Sigmoid colon (tissue), 7 donors: Measurements from ENCODE around the gene MLEC. TPM values are rescaled to one million over a fixed set of nuclear protein-coding genes. Genes with fewer than 3 reads are reported as not detected.
A peak's percentile ranks its signal among the peaks of the same experiment; 100 is the strongest.

Source experiments
- DNase-seq: peaks from one replicate; pipeline ENCODE4 v3.0.0-alpha.2; 2019
- H3K27ac ChIP-seq, 4 donors: fragments of 200-600 bp; sonication (generic); one replicate each; pipeline ENCODE4 v1.5.1; 2016 to 2019; ENCODE audit warnings: mild to moderate bottlenecking in 1 of 4
- H3K27me3 ChIP-seq, 3 donors: fragments of 200-600 bp; sonication (generic); one replicate each; pipeline ENCODE4 v1.5.1; 2019; ENCODE audit warnings: mild to moderate bottlenecking in 1 of 3
- H3K36me3 ChIP-seq, 4 donors: fragments of 200-600 bp; sonication (generic); one replicate each; pipeline ENCODE4 v1.5.1; 2016 to 2019
- H3K4me1 ChIP-seq, 4 donors: fragments of 200-600 bp; sonication (generic); one replicate each; pipeline ENCODE4 v1.5.1; 2017 to 2019
- H3K4me3 ChIP-seq, 4 donors: fragments of 200-600 bp; sonication (generic); one replicate each; pipeline ENCODE4 v1.5.1; 2017 to 2019; ENCODE audit warnings: mild to moderate bottlenecking in 2 of 4, moderate library complexity in 1 of 4
- H3K9me3 ChIP-seq, 4 donors: fragments of 200-600 bp in 3 of 4; sonication (generic) in 3 of 4; one replicate each; pipeline versions ENCODE4 v1.5.1 to v1.6.1; 2013 to 2019
- CTCF ChIP-seq, 4 experiments: fragments of 450-650 bp in 3 of 4; fragments of 200-600 bp in 1 of 4; IDR thresholded peaks; one replicate each; pipeline ENCODE4 v1.5.1; 2016 to 2019; ENCODE audit warnings: antibody characterized with exemption in 4 of 4, mild to moderate bottlenecking in 3 of 4, moderate library complexity in 2 of 4
- EP300 ChIP-seq, 4 donors: sonication (generic); formaldehyde crosslinking; IDR thresholded peaks; one replicate each; pipeline ENCODE4 v1.6.1; 2017; ENCODE audit warnings: antibody characterized with exemption in 4 of 4
- POLR2A ChIP-seq, 2 donors: fragments of 450-650 bp; IDR thresholded peaks; one replicate each; pipeline ENCODE4 v1.6.1; 2016; ENCODE audit warnings: antibody characterized with exemption in 2 of 2, mild to moderate bottlenecking in 2 of 2, moderate library complexity in 2 of 2
- POLR2AphosphoS5 ChIP-seq, 4 donors: sonication (generic); formaldehyde crosslinking; IDR thresholded peaks; one replicate each; pipeline ENCODE4 v1.6.1; 2017; ENCODE audit warnings: antibody characterized with exemption in 4 of 4
- WGBS, 2 donors: extraction: QIAGEN DNeasy Blood & Tissue Kit; methylation state at CpG; one replicate each; pipeline ENCODE4 v1.1.7; 2013; 5-methylcytosine and 5-hydroxymethylcytosine counted together
- intact Hi-C: fragments of 100-400 bp; cut with DNase I; formaldehyde crosslinking; loops from one replicate; pipeline ENCODE4 v1.15.1; 2023
- polyA plus RNA-seq, 3 donors: library from polyadenylated mRNA; stranded (reverse); fragments of 200-250 nt; gene quantifications; one replicate each; pipeline ENCODE4 v1.2.3, GENCODE V29; 2013
- total RNA-seq, 4 donors: library from RNA; depleted of rRNA; stranded (reverse); fragments of >200 nt; gene quantifications; one replicate each; pipeline ENCODE4 v1.1.0, GENCODE V29; 2016
- donor health status: healthy with polysubstance abuse.
- donor health status: Bipolar disorder and iron deficiency.
- donor health status: healthy.

MLEC gene
- total and polyA plus RNA-seq, 7 donors = 22.2 to 164 (median 31.3) TPM

DNA sequence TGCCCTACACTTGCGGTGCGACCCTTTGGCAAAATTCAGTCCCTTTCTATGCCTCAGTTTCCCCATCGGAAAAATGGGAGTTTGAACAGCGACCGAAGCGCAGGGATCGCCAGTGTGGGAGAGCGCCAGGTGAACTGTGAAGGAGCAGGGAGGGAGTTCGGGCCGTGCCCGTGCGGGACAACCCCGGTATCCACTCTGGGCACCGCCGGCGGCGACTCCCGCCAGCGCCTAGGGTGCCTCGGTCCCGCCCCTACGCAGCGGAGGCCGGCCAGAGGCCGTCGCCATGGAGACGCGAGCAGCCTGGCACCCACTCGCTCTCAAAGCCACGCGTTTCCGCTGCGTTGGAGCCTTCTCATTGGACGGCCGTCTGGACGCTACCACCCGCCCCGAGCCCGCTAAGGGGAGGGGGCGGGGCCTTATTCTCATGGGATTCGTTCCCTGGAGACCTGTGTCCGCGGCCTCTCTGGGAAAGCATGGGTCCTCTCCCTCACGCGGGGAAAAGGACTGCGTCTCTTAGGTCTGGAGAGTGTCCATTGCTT lies 729 bp upstream of the MLEC start:
- DNase-seq = peak; percentile 99
- H3K36me3 ChIP-seq = no peaks in the 10 kb centered on the region
- H3K27me3 ChIP-seq = no peaks in the 10 kb centered on the region
- H3K27ac ChIP-seq = peak overlapping the region; percentile 92 to 97 (median 94)
- TF ChIP-seq POLR2AphosphoS5 (IDR thresholded peaks at IDR 0.05) (peak; percentile 22 to 63 (median 48)), CTCF (IDR thresholded peaks at IDR 0.05) (no peak), EP300 (IDR thresholded peaks at IDR 0.05) (no peak), POLR2A (IDR thresholded peaks at IDR 0.05) (peak in 1 of 2 donors; percentile 24)
- no peaks in the 10 kb centered on the region for H3K9me3 ChIP-seq
- 0 to 1% methylated on average over 46 of the region's 46 CpGs for WGBS, 2 donors
- peak overlapping the region; percentile 77 to 100 (median 89) for H3K4me3 ChIP-seq
- intact Hi-C loops = loop anchor here (2.0 to 5.0 kb wide), 3 partner anchors 25 to 41 kb away; partner anchors contain the start of genes ACADS and UNC119B
- H3K4me1 ChIP-seq = peaks cover 0 to 45% (median 35%) of the 10 kb centered on the region in 4 donors

DNA sequence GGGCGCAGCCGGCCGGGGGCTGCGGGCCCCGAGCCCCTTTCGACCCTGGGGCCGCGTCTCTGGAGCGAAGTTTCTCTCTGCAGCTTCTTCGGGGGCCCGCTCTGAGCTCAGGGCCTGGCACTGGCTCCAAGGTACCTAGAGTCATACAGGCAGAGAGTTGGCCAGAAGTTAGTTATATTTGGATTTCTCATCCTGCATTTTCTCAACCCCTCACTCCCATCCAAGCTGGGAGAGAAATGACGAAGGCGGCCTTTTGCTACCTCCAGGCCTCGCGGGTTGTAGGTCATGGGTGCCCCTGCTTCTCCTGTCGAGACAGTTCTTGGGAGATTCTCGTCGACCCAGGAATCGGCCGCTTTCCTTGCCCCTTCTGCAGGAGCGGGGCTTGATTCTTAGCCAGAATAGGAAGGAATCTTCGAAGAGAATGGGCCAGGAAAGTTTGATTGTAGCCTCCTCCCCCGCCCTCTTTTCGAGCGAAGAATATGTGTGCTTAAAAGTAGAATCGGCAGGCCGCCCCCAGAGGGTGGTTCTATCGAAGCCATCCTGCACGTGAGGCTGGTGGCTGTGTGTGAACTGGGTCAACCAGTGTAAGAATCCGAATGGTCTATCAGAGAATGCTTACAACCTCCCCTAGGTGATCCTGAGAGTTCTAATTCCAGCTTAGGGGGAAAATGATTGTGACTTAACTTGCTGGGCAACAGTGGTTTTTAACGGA lies 785 bp downstream of the MLEC start:
- Histone ChIP-seq H3K4me1 (peaks cover 0 to 60% (median 48%) of the 10 kb centered on the region in 4 donors), H3K27me3 (no peaks in the 10 kb centered on the region), H3K4me3 (peak overlapping the region; percentile 77 to 100 (median 89)), H3K36me3 (no peaks in the 10 kb centered on the region), H3K27ac (peak overlapping the region; percentile 92 to 97 (median 94)), H3K9me3 (no peaks in the 10 kb centered on the region)
- DNase-seq = peak; percentile 66
- intact Hi-C loops = loop anchor here (2.0 to 5.0 kb wide), 3 partner anchors 23 to 40 kb away; partner anchors contain the start of genes ACADS and UNC119B
- TF ChIP-seq POLR2A (IDR thresholded peaks at IDR 0.05) = no peak
- TF ChIP-seq POLR2AphosphoS5 (IDR thresholded peaks at IDR 0.05) = no peak
- TF ChIP-seq CTCF (IDR thresholded peaks at IDR 0.05) = no peak
- no peak for TF ChIP-seq EP300 (IDR thresholded peaks at IDR 0.05)
- 0 to 1% methylated on average over 31 of the region's 31 CpGs for WGBS, 2 donors

DNA sequence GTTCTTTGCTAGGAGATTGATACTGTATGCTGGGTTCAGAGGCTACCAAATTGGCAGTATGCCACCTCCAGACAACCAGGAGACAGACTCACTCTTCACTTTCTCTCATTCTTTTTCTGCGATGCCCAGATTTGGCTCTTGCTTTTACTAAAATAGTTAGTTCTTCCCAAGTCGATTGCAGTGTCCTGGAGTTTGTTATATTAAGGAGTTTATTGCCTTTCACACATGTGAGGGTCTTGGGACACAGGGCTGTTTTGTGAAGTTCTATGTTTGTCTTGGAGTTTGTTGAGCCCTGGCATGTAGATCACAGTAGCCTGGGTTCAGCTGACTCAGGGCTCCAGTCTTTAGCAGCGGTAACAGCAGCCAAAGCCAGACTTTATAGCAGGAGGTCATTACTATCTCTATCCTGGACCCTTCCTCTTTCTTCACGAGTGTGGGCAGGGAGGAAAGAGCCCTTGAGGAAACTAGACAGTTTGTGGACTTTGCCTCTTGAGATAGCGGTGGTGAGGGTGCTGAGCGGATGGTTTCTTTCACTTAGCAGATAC lies 1.6 kb downstream of the MLEC start:
- Histone ChIP-seq H3K27ac (peak overlapping the region; percentile 92 to 97 (median 94)), H3K4me1 (peaks cover 0 to 65% (median 53%) of the 10 kb centered on the region in 4 donors)

More for the DNA sequence above, 1.6 kb downstream of the MLEC start:
- Histone ChIP-seq H3K4me3 (peak overlapping the region; percentile 1 to 100 (median 89)), H3K36me3 (no peaks in the 10 kb centered on the region), H3K27me3 (no peaks in the 10 kb centered on the region), H3K9me3 (no peaks in the 10 kb centered on the region)
- intact Hi-C loops = loop anchor here (5.0 kb wide), 1 partner anchor 39 kb away; the partner anchor contains the start of gene ACADS
- 3 to 13% methylated on average over 6 of the region's 6 CpGs for WGBS, 2 donors
- no peak for DNase-seq
- TF ChIP-seq EP300 (IDR thresholded peaks at IDR 0.05) = no peak
- no peak for TF ChIP-seq CTCF (IDR thresholded peaks at IDR 0.05)
- no peak for TF ChIP-seq POLR2A (IDR thresholded peaks at IDR 0.05)
- TF ChIP-seq POLR2AphosphoS5 (IDR thresholded peaks at IDR 0.05) = no peak
